ENCODE results near the gene ZNF366.

Gene ZNF366

GRCh38 chr5:72465601-72466563, 41.3 kb downstream of the ZNF366 start:
- DNase-seq (ENCODE audit: extremely low read depth in 1 of 2, low read depth in 1 of 2): peak in 1 of 2 donors; percentile 5

- no peak for DNase-seq (ENCODE audit: extremely low read depth in 1 of 2, low read depth in 1 of 2)
Observed at GRCh38 chr5:72465066-72465465, 42.1 kb downstream of the ZNF366 start.

- DNase-seq (ENCODE audit: extremely low read depth in 1 of 2, low read depth in 1 of 2): no peak
Observed at GRCh38 chr5:72464071-72464470, 43.1 kb downstream of the ZNF366 start.

GRCh38 chr5:72463449-72464052, 43.7 kb downstream of the ZNF366 start:
- DNase-seq (ENCODE audit: extremely low read depth in 1 of 2, low read depth in 1 of 2): no peak

- no peak for DNase-seq (ENCODE audit: extremely low read depth in 1 of 2, low read depth in 1 of 2)
Observed at GRCh38 chr5:72460413-72460812, 46.8 kb downstream of the ZNF366 start.

- no peak for DNase-seq (ENCODE audit: extremely low read depth in 1 of 2, low read depth in 1 of 2)
Observed at GRCh38 chr5:72459913-72460312, 47.3 kb downstream of the ZNF366 start.

GRCh38 chr5:72459089-72459661, 48.0 kb downstream of the ZNF366 start:
- DNase-seq (ENCODE audit: extremely low read depth in 1 of 2, low read depth in 1 of 2): no peak

- DNase-seq (ENCODE audit: extremely low read depth in 1 of 2, low read depth in 1 of 2): no peak
Observed at GRCh38 chr5:72458407-72458806, 48.8 kb downstream of the ZNF366 start.

- DNase-seq (ENCODE audit: extremely low read depth in 1 of 2, low read depth in 1 of 2): no peak
Observed at GRCh38 chr5:72457491-72457890, 49.7 kb downstream of the ZNF366 start.

GRCh38 chr5:72456391-72457074, 50.7 kb downstream of the ZNF366 start:
- DNase-seq (ENCODE audit: extremely low read depth in 1 of 2, low read depth in 1 of 2): no peak

- no peak for DNase-seq (ENCODE audit: extremely low read depth in 1 of 2, low read depth in 1 of 2)
Observed at GRCh38 chr5:72455476-72455875, 51.7 kb downstream of the ZNF366 start.

GRCh38 chr5:72454996-72455395, 52.2 kb downstream of the ZNF366 start:
- DNase-seq (ENCODE audit: extremely low read depth in 1 of 2, low read depth in 1 of 2): no peak

GRCh38 chr5:72453246-72453775, 53.9 kb downstream of the ZNF366 start:
- no peak for DNase-seq (ENCODE audit: extremely low read depth in 1 of 2, low read depth in 1 of 2)

- no peak for DNase-seq (ENCODE audit: extremely low read depth in 1 of 2, low read depth in 1 of 2)
Observed at GRCh38 chr5:72452515-72453245, 54.5 kb downstream of the ZNF366 start.

- no peak for DNase-seq (ENCODE audit: extremely low read depth in 1 of 2, low read depth in 1 of 2)
Observed at GRCh38 chr5:72451741-72452505, 55.3 kb downstream of the ZNF366 start.

GRCh38 chr5:72448368-72448767, 58.8 kb downstream of the ZNF366 start:
- DNase-seq (ENCODE audit: extremely low read depth in 1 of 2, low read depth in 1 of 2): no peak

GRCh38 chr5:72447751-72448150, 59.5 kb downstream of the ZNF366 start:
- DNase-seq (ENCODE audit: extremely low read depth in 1 of 2, low read depth in 1 of 2): no peak

- no peak for DNase-seq (ENCODE audit: extremely low read depth in 1 of 2, low read depth in 1 of 2)
Observed at GRCh38 chr5:72445969-72446368, 61.2 kb downstream of the ZNF366 start.

- DNase-seq (ENCODE audit: extremely low read depth in 1 of 2, low read depth in 1 of 2): no peak
Observed at GRCh38 chr5:72443883-72444282, 63.3 kb downstream of the ZNF366 start.

Measured in stimulated activated CD8-positive, alpha-beta memory T cell treated with anti-CD3 and anti-CD28 coated beads, Interleukin-7, amount 100 ng/mL, for 48 hours (primary cell).